Measurements from ENCODE around the gene RTEL1.

- TF ChIP-seq CTCF (IDR thresholded peaks at IDR 0.05 in 8 of 11, conservative IDR thresholded peaks at IDR 0.05 in 3 of 11) (no peak), POLR2A (IDR thresholded peaks at IDR 0.05) (peak in 1 of 3 donors; percentile 34), POLR2AphosphoS5 (IDR thresholded peaks at IDR 0.05) (peak; percentile 46 to 85 (median 75))
Measured at GRCh38 chr20:63641146-63641791, 16.8 kb upstream of the RTEL1 start.
